Type B pancreatic cell (in vitro differentiated cells): Measurements from ENCODE around the gene PGC. TPM values are rescaled to one million over a fixed set of nuclear protein-coding genes. Genes with fewer than 3 reads are reported as not detected.

Experiments used
- DNase-seq: peaks from one replicate; pipeline ENCODE4 v3.0.0; 2021; ENCODE audit warnings: mixed read lengths; ENCODE audit not compliant: unreplicated experiment; ENCODE audit errors: extremely low spot score
- H3K27ac Mint-ChIP-seq: 2 replicates; pipeline ENCODE4 v1.8.0; 2021; ENCODE audit warnings: mild to moderate bottlenecking, mixed read lengths
- H3K27me3 Mint-ChIP-seq: 2 replicates; pipeline ENCODE4 v1.8.0; 2021; ENCODE audit warnings: mixed read lengths
- H3K36me3 Mint-ChIP-seq: 2 replicates; pipeline ENCODE4 v1.8.0; 2021; ENCODE audit warnings: mixed read lengths
- H3K4me1 Mint-ChIP-seq: one replicate; pipeline ENCODE4 v1.8.0; 2021; ENCODE audit warnings: mixed read lengths; ENCODE audit not compliant: unreplicated experiment
- H3K4me3 Mint-ChIP-seq: 2 replicates; pipeline ENCODE4 v1.8.0; 2021; ENCODE audit warnings: mild to moderate bottlenecking, mixed read lengths
- H3K9me3 Mint-ChIP-seq: 2 replicates; pipeline ENCODE4 v1.8.0; 2021; ENCODE audit warnings: mixed read lengths
- CTCF ChIP-seq: fragments of 200-600 bp; sonication (generic); conservative IDR thresholded peaks from 2 replicates; pipeline ENCODE4 v1.5.0; 2021; ENCODE audit warnings: antibody characterized with exemption, mild to moderate bottlenecking
- total RNA-seq: library from RNA; stranded (reverse); gene quantifications from 2 replicates; pipeline ENCODE4 v1.2.1, GENCODE V29; 2021; ENCODE audit warnings: low replicate concordance

PGC gene
- total RNA-seq, 1 donor from 2014 or later, result 56.6 TPM

GRCh38 chr6:41784581-41785171 lies 37.5 kb upstream of the PGC start:
- Mint-ChIP-seq H3K4me3 (peak overlapping the region; percentile 82), H3K27me3 (peaks cover 11% of the 10 kb centered on the region), H3K36me3 (no peaks in the 10 kb centered on the region), H3K4me1 (peaks cover 25% of the 10 kb centered on the region), H3K9me3 (no peaks in the 10 kb centered on the region), H3K27ac (peak overlapping the region; percentile 82)
- no peak for DNase-seq
- no peak for TF ChIP-seq CTCF

GRCh38 chr6:41783106-41783780 lies 36.0 kb upstream of the PGC start:
- peak overlapping the region; percentile 38 for H3K27ac Mint-ChIP-seq
- no peaks in the 10 kb centered on the region for H3K36me3 Mint-ChIP-seq
- H3K4me1 Mint-ChIP-seq, result peaks cover 30% of the 10 kb centered on the region
- H3K9me3 Mint-ChIP-seq, result no peaks in the 10 kb centered on the region
- DNase-seq, result no peak
- H3K4me3 Mint-ChIP-seq, result no peak overlapping the region
- no peak for TF ChIP-seq CTCF
- peaks cover 11% of the 10 kb centered on the region for H3K27me3 Mint-ChIP-seq

GRCh38 chr6:41781366-41781730 lies 34.2 kb upstream of the PGC start:
- no peak for DNase-seq
- H3K36me3 Mint-ChIP-seq, result no peaks in the 10 kb centered on the region
- peaks cover 30% of the 10 kb centered on the region for H3K4me1 Mint-ChIP-seq
- peak overlapping the region; percentile 87 for H3K4me3 Mint-ChIP-seq
- no peak for TF ChIP-seq CTCF
- H3K27ac Mint-ChIP-seq, result peak overlapping the region; percentile 68
- H3K27me3 Mint-ChIP-seq, result peaks cover 11% of the 10 kb centered on the region
- H3K9me3 Mint-ChIP-seq, result no peaks in the 10 kb centered on the region

- H3K9me3 Mint-ChIP-seq, result no peaks in the 10 kb centered on the region
- H3K4me3 Mint-ChIP-seq, result peak within 1 kb of the TSS; percentile 93
- peaks cover 26% of the 10 kb centered on the region for H3K4me1 Mint-ChIP-seq
- peaks cover 11% of the 10 kb centered on the region for H3K27me3 Mint-ChIP-seq
- H3K27ac Mint-ChIP-seq, result peak within 1 kb of the TSS; percentile 68
- no peak for DNase-seq
- no peaks in the 10 kb centered on the region for H3K36me3 Mint-ChIP-seq
- no peak for TF ChIP-seq CTCF
Observed at GRCh38 chr6:41780551-41781365, 33.6 kb upstream of the PGC start, which contains the start of gene PRICKLE4. Gene PRICKLE4 (plus strand): TSS chr6:41780782. CDS start chr6:41783474, 2,692 bp downstream.

GRCh38 chr6:41779788-41780550 lies 32.8 kb upstream of the PGC start, which contains the start of gene FRS3:
Gene FRS3 (minus strand): TSS chr6:41779900. CDS start chr6:41776987, 2,913 bp downstream.
- Mint-ChIP-seq H3K36me3 (no peaks in the 10 kb centered on the region), H3K9me3 (no peaks in the 10 kb centered on the region), H3K27ac (peak within 1 kb of the TSS; percentile 82), H3K27me3 (peaks cover 11% of the 10 kb centered on the region), H3K4me1 (peaks cover 23% of the 10 kb centered on the region), H3K4me3 (peak within 1 kb of the TSS; percentile 97)
- peak; percentile 95 for TF ChIP-seq CTCF
- peak; percentile 99 for DNase-seq
